NCI-H1436 (cell line): ENCODE data around the gene OR10D3.
"Not testable (repeated sequence)": the region's sequence is repeated elsewhere in the genome, so short reads cannot be mapped to it uniquely, and the experiment has no call there.

Experiments used
- DNase-seq: peaks from one replicate; lab custom pipeline; 2025; lab: John Stamatoyannopoulos, UW

OR10D3 gene

GRCh38 chr11:124183068-124183467 is at the start of gene OR10D3:
OR10D3 (plus strand) TSS chr11:124183345; CDS start chr11:124185270, 1,925 bp downstream.
- DNase-seq: no peak

GRCh38 chr11:124143034-124143433 is 40.1 kb upstream of the OR10D3 start:
- no peak for DNase-seq

GRCh38 chr11:124147951-124148350 is 35.2 kb upstream of the OR10D3 start:
- no peak for DNase-seq

GRCh38 chr11:124150684-124151083 is 32.5 kb upstream of the OR10D3 start:
- DNase-seq: no peak

- no peak for DNase-seq
Observed at GRCh38 chr11:124152770-124153407, 30.3 kb upstream of the OR10D3 start.

- no peak for DNase-seq
Observed at GRCh38 chr11:124153821-124154220, 29.3 kb upstream of the OR10D3 start.

- DNase-seq: no peak
Observed at GRCh38 chr11:124159481-124159880, 23.7 kb upstream of the OR10D3 start.

- DNase-seq: no peak
Observed at GRCh38 chr11:124160986-124161385, 22.2 kb upstream of the OR10D3 start.

- no peak for DNase-seq
Observed at GRCh38 chr11:124167826-124168231, 15.3 kb upstream of the OR10D3 start.

- DNase-seq: no peak
Observed at GRCh38 chr11:124168796-124169195, 14.3 kb upstream of the OR10D3 start.

GRCh38 chr11:124170315-124170714 is 12.8 kb upstream of the OR10D3 start:
- not testable (repeated sequence) for DNase-seq

- DNase-seq: no peak
Observed at GRCh38 chr11:124170801-124171586, 12.2 kb upstream of the OR10D3 start.

GRCh38 chr11:124172101-124172500 is 11.0 kb upstream of the OR10D3 start:
- DNase-seq: no peak

GRCh38 chr11:124172599-124172998 is 10.5 kb upstream of the OR10D3 start:
- no peak for DNase-seq

- DNase-seq: peak; percentile 86
Observed at GRCh38 chr11:124174001-124174583, 9.1 kb upstream of the OR10D3 start.

- DNase-seq: no peak
Observed at GRCh38 chr11:124176925-124177715, 6.0 kb upstream of the OR10D3 start.

- DNase-seq: no peak
Observed at GRCh38 chr11:124179310-124179709, 3.8 kb upstream of the OR10D3 start.

GRCh38 chr11:124190298-124191139 is 7.4 kb downstream of the OR10D3 start:
- no peak for DNase-seq

GRCh38 chr11:124193221-124194010 is 10.3 kb downstream of the OR10D3 start:
- no peak for DNase-seq
